Pons (tissue), 1 donor: Measurements from ENCODE around the gene CFAP74.
"Not testable (repeated sequence)": the region's sequence is repeated elsewhere in the genome, so short reads cannot be mapped to it uniquely, and the experiment has no call there.

Source experiments
- DNase-seq: peaks from one replicate; pipeline ENCODE4 v3.0.0-alpha.2; 2016; ENCODE audit warnings: low spot score

The CFAP74 gene

DNA sequence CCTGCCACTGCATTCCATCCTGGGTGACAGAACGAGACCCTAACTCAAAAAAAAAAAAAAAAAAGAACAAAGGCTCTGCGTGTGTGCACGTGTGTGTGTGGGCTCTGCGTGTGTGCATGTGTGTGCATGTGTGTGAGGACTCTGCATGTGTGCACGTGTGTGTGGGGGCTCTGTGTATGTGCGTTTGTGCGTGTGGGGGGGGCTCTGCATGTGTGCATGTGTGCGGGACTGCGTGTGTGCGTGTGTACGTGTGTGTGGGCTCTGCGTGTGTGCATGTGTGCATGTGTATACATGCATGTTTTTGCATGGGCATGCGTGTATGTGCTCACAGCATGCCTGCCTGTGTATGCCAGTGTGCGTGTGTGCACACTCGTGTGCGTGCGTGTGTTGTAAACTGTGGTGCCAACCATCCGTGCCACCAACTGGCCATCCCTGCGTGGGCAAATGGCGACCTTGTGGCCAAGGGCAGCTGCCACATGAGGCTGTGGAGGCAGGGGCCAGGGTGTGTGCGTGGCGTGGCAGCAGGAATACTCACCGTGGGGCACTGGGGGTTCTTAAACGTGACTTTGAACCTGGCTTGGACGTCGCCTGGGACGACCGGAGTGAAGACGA, 57.7 kb downstream of the CFAP74 start:
- no peak for DNase-seq

GRCh38 chr1:1943834-1944570, 59.6 kb downstream of the CFAP74 start:
- DNase-seq: no peak

DNA sequence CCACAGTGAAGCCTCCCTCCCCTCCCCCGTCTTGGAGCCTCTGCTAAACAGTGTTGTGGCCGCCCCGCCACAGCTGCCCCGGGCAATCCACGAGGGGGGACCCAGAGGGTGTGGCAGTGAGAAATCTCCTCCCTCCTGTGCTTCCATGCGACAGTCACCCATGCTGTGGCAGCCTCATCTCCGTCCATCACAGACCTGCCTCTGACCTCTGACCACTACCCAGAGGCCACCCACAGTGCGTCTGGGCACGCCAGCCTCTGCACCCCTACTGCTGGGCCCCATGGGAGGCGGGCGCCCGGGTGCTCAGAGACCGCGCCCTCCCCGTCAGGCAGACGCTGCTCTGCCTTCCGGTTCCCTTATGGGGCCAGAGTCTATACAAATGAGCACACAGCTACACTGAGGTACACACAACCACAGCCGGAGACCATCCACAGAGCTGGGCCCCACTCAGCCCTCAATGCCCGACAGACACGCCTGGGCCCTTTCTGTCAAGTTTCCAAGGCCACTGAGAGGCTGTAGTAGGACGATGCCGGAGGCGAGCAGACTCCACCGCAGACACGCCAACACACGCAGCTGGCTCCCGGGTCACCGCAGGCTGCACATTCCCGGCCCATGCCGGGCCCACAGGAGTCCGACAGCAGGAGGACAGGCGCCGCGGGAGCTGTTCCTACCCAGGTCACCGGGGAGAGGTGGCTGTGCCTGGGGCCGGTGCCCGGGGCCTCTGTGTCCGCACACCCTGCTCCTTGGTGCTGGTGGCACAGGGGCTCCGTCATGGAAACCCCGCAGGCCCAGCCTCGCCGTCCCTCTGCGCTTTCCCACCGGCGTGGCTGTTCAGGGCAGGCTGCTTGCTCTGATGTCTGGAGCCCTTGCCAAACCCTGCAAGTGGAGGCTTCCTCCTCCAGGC, 60.6 kb downstream of the CFAP74 start:
- DNase-seq: no peak

DNA sequence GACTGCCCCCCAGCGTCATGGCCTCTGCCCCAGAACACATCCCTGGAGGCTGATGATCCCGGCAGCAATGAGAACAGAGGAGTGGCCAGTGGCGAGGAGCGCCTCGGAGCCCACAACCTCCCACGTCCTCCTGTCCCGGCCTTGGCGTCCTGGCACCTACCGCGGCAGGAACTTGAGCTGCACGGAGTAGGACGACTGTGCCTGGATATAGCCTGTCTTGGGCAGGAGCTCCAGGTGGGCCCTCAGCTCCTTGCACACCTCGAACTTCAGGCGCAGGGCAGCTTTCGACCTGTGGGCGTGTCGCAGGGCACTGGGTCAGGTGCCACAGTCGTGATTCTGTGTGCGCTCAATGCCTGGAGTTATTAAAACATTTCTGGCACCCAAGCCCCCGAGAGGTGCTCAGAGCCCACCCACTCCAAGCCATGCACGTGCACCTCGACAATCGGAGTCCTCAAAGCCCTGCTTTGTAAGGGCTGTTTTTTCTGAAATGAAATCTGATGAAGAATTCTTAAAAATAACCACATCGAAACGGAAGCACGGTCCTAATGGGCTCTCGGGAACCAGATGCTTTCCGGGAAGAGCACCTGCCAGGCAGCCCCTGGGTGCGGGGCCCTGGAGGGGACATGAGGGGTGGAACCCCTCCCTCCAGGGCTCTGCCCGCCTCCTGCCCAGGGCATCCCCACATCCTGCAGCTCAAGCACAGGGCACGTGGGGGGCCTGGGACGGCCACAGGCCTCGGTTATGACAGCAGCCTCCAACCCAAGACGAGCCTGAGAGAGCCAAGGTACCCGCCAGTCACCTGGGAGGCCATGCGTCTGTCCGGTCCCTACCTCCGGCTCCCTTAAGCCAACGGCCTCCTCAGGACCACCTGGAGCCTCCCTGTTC, 61.5 kb downstream of the CFAP74 start:
- DNase-seq: no peak

DNA sequence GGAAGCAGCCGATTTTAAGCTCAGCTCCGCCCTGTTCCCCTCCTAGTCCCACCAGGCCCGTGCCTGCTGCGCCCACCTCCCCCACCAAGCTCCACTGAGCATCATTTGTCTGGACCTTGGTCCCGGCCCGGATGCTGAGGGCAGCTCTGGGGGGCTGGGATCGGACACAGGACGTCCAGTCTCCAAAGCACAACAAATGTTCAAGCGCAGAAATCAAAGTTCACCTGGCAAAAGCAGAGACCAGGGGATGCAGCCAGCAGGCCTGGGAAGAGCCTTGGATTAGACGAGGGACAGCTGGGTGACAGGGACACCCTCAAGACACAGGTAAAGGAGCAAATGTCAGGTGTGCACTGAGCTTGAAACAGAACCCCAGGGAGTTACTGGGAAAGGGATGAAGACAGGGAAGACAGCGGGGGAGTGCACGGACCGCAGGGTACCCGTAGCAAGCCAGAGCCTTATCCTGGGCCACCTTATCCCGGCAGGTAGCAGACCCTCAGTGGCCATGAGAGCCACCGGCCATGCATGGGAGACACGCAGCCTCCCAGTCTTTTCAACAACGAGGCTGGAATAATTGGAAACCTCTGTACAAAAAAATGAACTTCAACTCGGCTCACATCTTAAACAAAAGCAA, 62.3 kb downstream of the CFAP74 start:
- no peak for DNase-seq

- no peak for DNase-seq
Observed at GRCh38 chr1:1940123-1940425, 63.5 kb downstream of the CFAP74 start.

DNA sequence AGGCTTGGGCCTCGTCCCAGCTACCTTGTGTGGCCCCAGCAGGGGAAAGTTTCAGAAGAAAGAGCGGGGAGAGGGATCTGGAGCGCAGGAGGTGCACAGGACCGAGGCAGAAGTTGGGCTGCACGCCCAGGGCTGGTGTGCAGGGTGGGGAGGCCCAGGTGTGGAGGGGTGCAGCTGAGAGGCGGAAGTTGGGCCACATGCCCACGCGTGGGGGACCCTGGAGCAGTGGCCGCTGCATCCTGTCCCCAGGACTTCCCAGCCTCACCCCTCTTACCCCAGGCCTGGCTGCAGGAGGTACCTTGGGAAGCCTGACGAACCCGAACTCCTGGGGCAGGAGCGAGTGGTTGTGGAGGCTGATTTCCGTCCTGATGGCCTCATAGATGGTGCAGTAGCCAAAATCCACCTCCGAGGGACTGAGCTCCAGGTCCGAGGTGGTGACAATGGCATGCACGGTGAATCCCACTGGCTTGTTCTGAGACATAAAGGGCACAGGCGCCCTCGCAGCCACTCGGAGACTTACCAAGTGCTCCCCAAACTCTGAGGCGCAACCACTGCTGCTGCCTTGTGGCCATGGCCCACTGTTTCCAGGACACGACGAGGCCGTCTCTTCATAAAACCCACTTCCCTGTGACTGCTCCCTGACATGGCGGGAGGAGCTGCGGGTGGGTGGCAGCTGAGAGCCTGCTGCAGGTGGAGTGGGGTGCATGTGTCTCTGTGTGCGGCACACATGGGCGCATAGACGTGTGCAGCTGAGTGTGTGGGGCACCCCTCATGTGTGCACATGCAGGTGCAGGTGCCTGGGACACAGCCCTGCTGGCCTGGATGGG, 64.1 kb downstream of the CFAP74 start:
- no peak for DNase-seq

GRCh38 chr1:1938613-1939295, 64.8 kb downstream of the CFAP74 start:
- no peak for DNase-seq

- DNase-seq: no peak
Observed at GRCh38 chr1:1938276-1938573, 65.4 kb downstream of the CFAP74 start.

DNA sequence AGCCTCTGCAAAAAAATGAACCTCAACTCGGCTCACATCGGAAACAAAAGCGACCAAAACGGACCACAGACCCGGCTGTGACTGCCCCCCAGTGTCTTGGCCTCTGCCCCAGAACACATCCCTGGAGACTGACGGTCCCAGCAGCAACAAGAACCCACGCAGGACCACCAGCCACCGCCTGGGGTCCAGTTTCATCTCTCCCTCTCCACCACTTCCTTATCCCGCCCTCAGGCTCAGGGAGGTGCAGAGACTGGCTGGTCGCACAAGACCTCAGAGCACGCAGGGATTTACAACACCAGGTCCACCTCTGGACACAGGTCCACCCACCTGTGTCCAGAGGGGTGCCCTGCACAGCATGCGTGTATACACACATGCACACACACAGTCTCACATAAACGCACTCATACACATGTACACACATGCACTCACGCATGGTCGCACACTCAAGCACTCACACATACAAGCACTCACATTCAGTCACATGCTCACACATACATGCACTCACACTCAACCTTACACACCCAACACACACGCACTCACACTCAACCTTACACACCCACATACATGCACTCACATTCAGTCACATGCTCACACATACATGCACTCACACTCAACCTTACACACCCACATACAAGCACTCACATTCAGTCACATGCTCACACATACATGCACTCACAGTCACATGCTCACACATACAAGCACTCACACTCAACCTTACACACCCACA, 65.9 kb downstream of the CFAP74 start:
- no peak for DNase-seq

DNA sequence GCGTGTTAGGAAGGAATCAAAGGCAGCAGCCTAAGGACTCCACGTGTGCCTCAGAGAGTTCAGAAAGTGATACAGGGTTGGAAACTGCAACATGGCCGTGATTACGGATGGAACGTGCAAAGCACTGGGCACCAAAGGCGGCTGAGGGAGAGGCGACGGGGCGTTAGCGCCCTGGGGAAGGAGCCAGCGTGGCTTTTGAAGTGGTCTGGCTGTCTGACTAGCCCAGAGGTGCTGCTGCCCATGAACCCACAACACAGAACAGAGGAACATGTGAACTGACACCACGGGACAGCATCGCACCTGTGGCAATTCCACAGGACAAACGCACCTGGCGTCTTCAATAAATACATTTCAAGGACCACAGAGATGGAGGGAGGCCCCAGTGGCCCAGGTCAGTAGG, 66.5 kb downstream of the CFAP74 start:
- no peak for DNase-seq

DNA sequence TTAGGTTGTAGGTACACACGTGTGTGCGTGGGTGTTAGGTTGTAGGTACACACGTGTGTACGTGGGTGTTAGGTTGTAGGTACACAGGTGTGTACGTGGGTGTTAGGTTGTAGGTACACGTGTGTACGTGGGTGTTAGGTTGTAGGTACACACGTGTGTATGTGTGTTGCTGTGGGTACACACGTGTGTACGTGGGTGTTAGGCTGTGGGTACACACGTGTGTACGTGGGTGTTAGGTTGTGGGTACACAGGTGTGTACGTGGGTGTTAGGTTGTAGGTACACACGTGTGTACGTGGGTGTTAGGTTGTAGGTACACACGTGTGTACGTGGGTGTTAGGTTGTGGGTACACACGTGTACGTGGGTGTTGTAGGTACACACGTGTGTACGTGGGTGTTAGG, 68.7 kb downstream of the CFAP74 start:
- not testable (repeated sequence) for DNase-seq

- no peak for DNase-seq
Observed at GRCh38 chr1:1929639-1930545, 73.7 kb downstream of the CFAP74 start.

DNA sequence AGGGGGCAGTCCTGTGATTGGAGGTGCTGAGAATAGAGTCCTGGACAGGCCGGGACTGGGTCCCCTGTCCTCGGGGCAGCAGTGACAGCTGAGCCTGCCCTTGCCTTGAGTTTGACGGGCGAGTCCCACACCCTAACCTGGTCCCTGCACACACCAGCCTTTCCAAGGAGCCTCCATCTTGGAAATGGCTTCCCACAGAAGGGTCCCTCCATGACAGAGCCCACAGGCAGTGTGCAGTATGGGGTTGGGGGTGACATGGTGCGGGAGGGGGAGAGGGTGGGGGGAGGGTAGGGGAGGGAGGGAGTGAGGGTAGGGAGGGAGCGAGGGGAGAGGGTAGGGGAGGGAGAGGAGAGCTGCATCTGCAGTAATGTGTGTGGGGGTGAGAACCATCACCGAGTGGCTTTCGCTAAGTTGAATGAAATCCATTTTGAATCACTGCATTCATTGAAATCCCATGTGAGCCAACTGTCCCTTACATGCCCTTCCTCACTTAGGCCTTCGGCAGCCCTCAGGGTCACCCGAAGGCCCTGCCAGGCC, 74.4 kb downstream of the CFAP74 start:
- DNase-seq: no peak

DNA sequence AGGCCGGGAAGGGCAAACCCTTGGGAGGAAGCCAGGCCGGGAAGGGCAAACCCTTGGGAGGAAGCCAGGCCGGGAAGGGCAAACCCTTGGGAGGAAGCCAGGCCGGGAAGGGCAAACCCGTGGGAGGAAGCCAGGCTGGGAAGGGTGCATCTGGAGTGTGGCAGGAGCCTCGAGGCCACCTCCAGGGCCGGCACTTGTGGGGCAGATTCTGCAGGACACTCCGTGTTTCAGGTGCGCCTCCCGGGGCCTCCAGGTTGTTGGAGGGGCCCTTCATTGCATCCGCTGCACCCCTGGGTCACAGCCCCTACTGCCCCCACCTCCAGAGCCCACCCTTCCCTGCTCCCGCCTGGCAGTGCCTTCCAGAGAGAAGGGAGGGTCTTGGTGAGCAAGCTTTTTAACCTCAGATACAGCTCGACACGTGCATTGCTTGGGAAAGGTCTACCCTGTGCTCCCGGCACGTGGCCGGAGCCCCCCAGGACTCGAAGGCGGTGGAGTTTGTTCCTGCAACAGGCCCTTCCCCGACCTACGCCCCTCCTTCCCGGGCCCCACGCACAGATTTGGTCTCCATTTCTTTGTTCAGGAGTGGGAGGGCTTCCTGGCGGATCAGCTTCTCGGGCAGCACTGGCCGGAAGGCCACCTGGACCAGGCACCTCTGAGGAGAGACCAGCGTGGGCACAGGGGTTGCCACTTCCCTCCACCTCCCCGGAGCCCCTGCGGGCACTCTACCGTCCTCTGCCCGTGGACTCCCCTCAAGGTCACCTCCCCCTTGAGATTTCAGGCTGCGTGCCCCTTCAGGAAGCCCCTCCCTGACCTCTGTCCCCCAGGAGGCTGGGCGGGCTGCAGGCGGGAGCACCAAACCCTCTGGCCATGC, 75.1 kb downstream of the CFAP74 start:
- DNase-seq: no peak

- no peak for DNase-seq
Observed at GRCh38 chr1:1927751-1928150, 75.8 kb downstream of the CFAP74 start.
